K562 (cell line): ENCODE measurements around the gene RPP25. TPM values are rescaled to one million over a fixed set of nuclear protein-coding genes. Genes with fewer than 3 reads are reported as not detected.

Experiments used
- CEBPG ChIP-seq, 3 experiments: fragments of 200-800 bp in 1 of 3; sonication (Bioruptor generic) in 1 of 3; sonication (generic) in 1 of 3; formaldehyde crosslinking in 1 of 3; IDR thresholded peaks in 2 of 3; conservative IDR thresholded peaks in 1 of 3; 2 replicates each; pipeline versions ENCODE4 v1.6.1 to v1.8.0; 2016 to 2022; ENCODE audit warnings: missing compliant biosample characterization in 2 of 3, missing genetic modification characterization in 2 of 3, mild to moderate bottlenecking in 1 of 3, missing genetic modification reagents in 1 of 3
- CREB5 ChIP-seq: fragments of 250-450 bp; sonication (Bioruptor Pico); IDR thresholded peaks from 2 replicates; pipeline ENCODE4 v1.5.0; 2020; ENCODE audit warnings: mild to moderate bottlenecking
- E2F6 ChIP-seq, 2 experiments: IDR thresholded peaks; 2 replicates each; pipeline ENCODE4 v1.6.1; 2011; ENCODE audit warnings: borderline replicate concordance in 1 of 2, control low read depth in 1 of 2, low read depth in 1 of 2, low read length in 1 of 2, mild to moderate bottlenecking in 1 of 2, mixed read lengths in 1 of 2, moderate library complexity in 1 of 2; ENCODE audit not compliant: insufficient read depth in 1 of 2, insufficient read length in 1 of 2, poor library complexity in 1 of 2, severe bottlenecking in 1 of 2; ENCODE audit errors: extremely low read depth in 1 of 2
- ETV1 ChIP-seq: fragments of 450-650 bp; conservative IDR thresholded peaks from 2 replicates; pipeline ENCODE4 v1.6.1; 2016; ENCODE audit warnings: missing genetic modification characterization, control low read depth, low read depth, missing compliant biosample characterization
- KLF10 ChIP-seq: fragments of 250-450 bp; sonication (Bioruptor Pico); IDR thresholded peaks from 2 replicates; pipeline ENCODE4 v1.6.1; 2021; ENCODE audit warnings: matching md5 sums
- PRMT5 ChIP-seq: sonication (generic); formaldehyde crosslinking; IDR thresholded peaks from 2 replicates; pipeline ENCODE4 v1.5.0; 2020; ENCODE audit warnings: missing genetic modification reagents
- RNF2 ChIP-seq: sonication (generic); IDR thresholded peaks from 2 replicates; pipeline ENCODE4 v1.6.1; 2016
- SAP30 ChIP-seq: fragments of 200-600 bp; sonication (generic); IDR thresholded peaks from 2 replicates; pipeline ENCODE4 v1.6.1; 2012; ENCODE audit warnings: borderline replicate concordance, low read depth, mild to moderate bottlenecking, moderate library complexity, low read length, control low read depth, inconsistent platforms; ENCODE audit not compliant: insufficient read depth, poor library complexity, severe bottlenecking
- SIN3B ChIP-seq: fragments of 450-650 bp; IDR thresholded peaks from 2 replicates; pipeline ENCODE4 v1.6.1; 2017; ENCODE audit warnings: low read depth, mild to moderate bottlenecking, moderate library complexity
- SMC3 ChIP-seq: conservative IDR thresholded peaks from 2 replicates; pipeline ENCODE4 v1.6.1; 2011; ENCODE audit warnings: low read depth, low read length, improper control_type of control experiment; ENCODE audit not compliant: insufficient read depth
- UBTF ChIP-seq, 2 experiments: IDR thresholded peaks; 2 replicates each; pipeline ENCODE4 v1.6.1; 2012; ENCODE audit warnings: improper control_type of control experiment in 2 of 2, low read depth in 2 of 2, low read length in 2 of 2, borderline replicate concordance in 1 of 2
- ZBTB43 ChIP-seq: sonication (generic); formaldehyde crosslinking; IDR thresholded peaks from 2 replicates; pipeline ENCODE4 v1.8.0; 2023; ENCODE audit warnings: mild to moderate bottlenecking, missing genetic modification reagents
- ZNF408 ChIP-seq: fragments of 250-450 bp; sonication (Bioruptor Pico); IDR thresholded peaks from 2 replicates; pipeline ENCODE4 v1.4.0; 2020; ENCODE audit warnings: low read depth, mild to moderate bottlenecking, moderate library complexity
- ZNF592 ChIP-seq: fragments of 450-650 bp; IDR thresholded peaks from 2 replicates; pipeline ENCODE4 v1.6.1; 2017; ENCODE audit warnings: antibody characterized with exemption, mild to moderate bottlenecking
- ZNF707 ChIP-seq: fragments of 250-450 bp; sonication (Bioruptor Pico); conservative IDR thresholded peaks from 2 replicates; pipeline ENCODE4 v1.8.0; 2022; ENCODE audit warnings: inconsistent platforms, mild to moderate bottlenecking, moderate library complexity
- ZNF76 ChIP-seq: fragments of 250-450 bp; sonication (Bioruptor Pico); IDR thresholded peaks from 2 replicates; pipeline ENCODE4 v1.4.0; 2020; ENCODE audit warnings: mild to moderate bottlenecking, moderate library complexity, borderline replicate concordance
- polyA plus RNA-seq, 8 experiments: library from polyadenylated mRNA; depleted of rRNA in 4 of 8; stranded (reverse) in 5 of 8; unstranded in 3 of 8; fragments of >200 nt; fragmentation: Nextera tagmentation in 2 of 8; fragmentation: Illumina TruSeq in 1 of 8; extraction: Ambion mirVana in 2 of 8; extraction: Trizol in 1 of 8; gene quantifications; 2 replicates each; pipeline versions ENCODE4 v1.2.1 to v1.2.3, GENCODE V29; 2011 to 2014; ENCODE audit warnings: inconsistent platforms in 1 of 8, missing spikeins in 1 of 8
- total RNA-seq, 7 experiments: library from RNA; depleted of rRNA in 6 of 7; stranded (reverse); fragments of >200 nt in 6 of 7; fragmentation: Illumina TruSeq in 2 of 7; extraction: Trizol in 2 of 7; gene quantifications; 2 replicates each; pipeline versions ENCODE4 v1.2.1 to v1.2.3, GENCODE V29; 2011 to 2021; ENCODE audit warnings: low replicate concordance in 1 of 7

RPP25 gene
- total and polyA plus RNA-seq, 9 of the 15 experiments (the other 6 are each of a cell fraction or from before 2014, with no cell fraction given), result 1.1 to 12.3 (median 5.6) TPM

GRCh38 chr15:74937272-74937589, 19.3 kb downstream of the RPP25 start (continued):
- TF ChIP-seq ZNF592, result 0 out of 2 replicates have a peak, but pooled peaks have one; percentile 2
- no peak for TF ChIP-seq ZNF76 (CRISPR knock-in tag)
- no peak for TF ChIP-seq SIN3B
- no peak for TF ChIP-seq CEBPG (CRISPR knock-in tag; IDR thresholded peaks at IDR 0.05)
- TF ChIP-seq CEBPG (tag; conservative IDR thresholded peaks at IDR 0.05 in 1 of 2, IDR thresholded peaks at IDR 0.05 in 1 of 2), result no peak
- TF ChIP-seq RNF2, result 0 out of 2 replicates have a peak, but pooled peaks have one; percentile 14
- no peak for TF ChIP-seq ZNF707
- no peak for TF ChIP-seq PRMT5 (CRISPR knock-in tag)
- no peak for TF ChIP-seq KLF10
- peak in 1 of 2 experiments; percentile 47 for TF ChIP-seq E2F6 (IDR thresholded peaks at IDR 0.05; ENCODE audit: borderline replicate concordance in 1 of 2, extremely low read depth in 1 of 2, insufficient read depth in 1 of 2, insufficient read length in 1 of 2, low read depth in 1 of 2, low read length in 1 of 2, poor library complexity in 1 of 2, severe bottlenecking in 1 of 2)
- no peak for TF ChIP-seq CREB5 (CRISPR knock-in tag)
- peak in 1 of 2 experiments; percentile 60; a peak in 1 of 4 replicates for TF ChIP-seq UBTF (IDR thresholded peaks at IDR 0.05; ENCODE audit: borderline replicate concordance in 1 of 2, low read depth in 2 of 2, low read length in 2 of 2)
- no peak for TF ChIP-seq SMC3
- 0 out of 2 replicates have a peak, but pooled peaks have one; percentile 35 for TF ChIP-seq ETV1 (tag)
- peak; percentile 57 for TF ChIP-seq SAP30
- no peak for TF ChIP-seq ZNF408 (CRISPR knock-in tag)
- TF ChIP-seq ZBTB43 (CRISPR knock-in tag), result no peak
